B cell (primary cell): ENCODE measurements around the gene DHX34.

Experiments
- CTCF ChIP-seq: fragments of 200-600 bp; IDR thresholded peaks from one replicate; pipeline ENCODE4 v1.8.0; 2022; ENCODE audit warnings: antibody characterized with exemption, mild to moderate bottlenecking
- EZH2 ChIP-seq: IDR thresholded peaks from 2 replicates; pipeline ENCODE4 v1.6.1; 2012; ENCODE audit warnings: borderline replicate concordance, low read depth, mild to moderate bottlenecking, moderate library complexity, low read length; ENCODE audit not compliant: insufficient read depth, poor library complexity, severe bottlenecking

GRCh38 chr19:47312366-47313006 is 36.6 kb upstream of the DHX34 start:
- TF ChIP-seq CTCF, result no peak
- TF ChIP-seq EZH2, result no peak
